ENCODE measurements around the gene HDAC4.

Gene HDAC4

DNA sequence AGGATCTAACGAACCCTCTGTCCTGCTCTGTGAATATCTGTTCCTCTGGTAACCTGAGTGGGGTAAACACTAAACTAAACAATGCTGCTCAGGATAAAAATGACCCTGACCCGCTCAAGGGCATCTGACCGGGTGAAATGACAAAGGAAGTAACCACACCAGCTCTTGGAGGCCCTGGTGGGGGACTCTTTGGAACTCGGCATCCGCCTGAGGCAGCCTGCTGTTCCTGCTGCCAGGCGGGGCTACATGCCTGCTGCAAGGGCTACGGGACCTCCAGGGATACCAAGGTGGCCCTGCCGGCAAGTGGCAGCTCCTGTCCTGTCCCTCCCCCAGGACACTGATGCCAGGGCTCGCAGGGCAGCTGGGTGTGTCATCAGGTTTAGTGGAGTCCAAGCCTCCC lies 273.3 kb downstream of the HDAC4 start:
- H3K4me1 ChIP-seq (ENCODE audit: control insufficient read depth, insufficient read depth, low read length), result no peaks in the 10 kb centered on the region
- no peak overlapping the region for H3K27ac ChIP-seq (ENCODE audit: extremely low read depth, low read depth, low read length)
- CTCF ChIA-PET, result no interaction called here
- H3K9me3 ChIP-seq (ENCODE audit: control insufficient read depth, insufficient read depth, low read depth, low read length), result no peaks in the 10 kb centered on the region
- H3K4me3 ChIP-seq (ENCODE audit: low read depth, low read length), result no peak overlapping the region
- POLR2A ChIA-PET, result no interaction called here
- H3K36me3 ChIP-seq (ENCODE audit: control insufficient read depth in 2 of 2, insufficient read depth in 1 of 2, low read length in 2 of 2), result peaks cover 0 to 31% of the 10 kb centered on the region in 2 experiments; a peak in 1 of 3 replicates
- TF ChIP-seq, protein P1, sequence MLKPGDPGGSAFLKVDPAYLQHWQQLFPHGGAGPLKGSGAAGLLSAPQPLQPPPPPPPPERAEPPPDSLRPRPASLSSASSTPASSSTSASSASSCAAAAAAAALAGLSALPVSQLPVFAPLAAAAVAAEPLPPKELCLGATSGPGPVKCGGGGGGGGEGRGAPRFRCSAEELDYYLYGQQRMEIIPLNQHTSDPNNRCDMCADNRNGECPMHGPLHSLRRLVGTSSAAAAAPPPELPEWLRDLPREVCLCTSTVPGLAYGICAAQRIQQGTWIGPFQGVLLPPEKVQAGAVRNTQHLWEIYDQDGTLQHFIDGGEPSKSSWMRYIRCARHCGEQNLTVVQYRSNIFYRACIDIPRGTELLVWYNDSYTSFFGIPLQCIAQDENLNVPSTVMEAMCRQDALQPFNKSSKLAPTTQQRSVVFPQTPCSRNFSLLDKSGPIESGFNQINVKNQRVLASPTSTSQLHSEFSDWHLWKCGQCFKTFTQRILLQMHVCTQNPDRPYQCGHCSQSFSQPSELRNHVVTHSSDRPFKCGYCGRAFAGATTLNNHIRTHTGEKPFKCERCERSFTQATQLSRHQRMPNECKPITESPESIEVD (tag by site-specific recombination; IDR thresholded peaks at IDR 0.05), result no peak
- no peak for TF ChIP-seq MEIS1 (CRISPR knock-in tag; IDR thresholded peaks at IDR 0.05; ENCODE audit: borderline replicate concordance)
- TF ChIP-seq ZNF311 (tag by site-specific recombination; IDR thresholded peaks at IDR 0.05; ENCODE audit: borderline replicate concordance), result no peak
- TF ChIP-seq ZNF114 (tag by site-specific recombination; IDR thresholded peaks at IDR 0.05), result no peak

DNA sequence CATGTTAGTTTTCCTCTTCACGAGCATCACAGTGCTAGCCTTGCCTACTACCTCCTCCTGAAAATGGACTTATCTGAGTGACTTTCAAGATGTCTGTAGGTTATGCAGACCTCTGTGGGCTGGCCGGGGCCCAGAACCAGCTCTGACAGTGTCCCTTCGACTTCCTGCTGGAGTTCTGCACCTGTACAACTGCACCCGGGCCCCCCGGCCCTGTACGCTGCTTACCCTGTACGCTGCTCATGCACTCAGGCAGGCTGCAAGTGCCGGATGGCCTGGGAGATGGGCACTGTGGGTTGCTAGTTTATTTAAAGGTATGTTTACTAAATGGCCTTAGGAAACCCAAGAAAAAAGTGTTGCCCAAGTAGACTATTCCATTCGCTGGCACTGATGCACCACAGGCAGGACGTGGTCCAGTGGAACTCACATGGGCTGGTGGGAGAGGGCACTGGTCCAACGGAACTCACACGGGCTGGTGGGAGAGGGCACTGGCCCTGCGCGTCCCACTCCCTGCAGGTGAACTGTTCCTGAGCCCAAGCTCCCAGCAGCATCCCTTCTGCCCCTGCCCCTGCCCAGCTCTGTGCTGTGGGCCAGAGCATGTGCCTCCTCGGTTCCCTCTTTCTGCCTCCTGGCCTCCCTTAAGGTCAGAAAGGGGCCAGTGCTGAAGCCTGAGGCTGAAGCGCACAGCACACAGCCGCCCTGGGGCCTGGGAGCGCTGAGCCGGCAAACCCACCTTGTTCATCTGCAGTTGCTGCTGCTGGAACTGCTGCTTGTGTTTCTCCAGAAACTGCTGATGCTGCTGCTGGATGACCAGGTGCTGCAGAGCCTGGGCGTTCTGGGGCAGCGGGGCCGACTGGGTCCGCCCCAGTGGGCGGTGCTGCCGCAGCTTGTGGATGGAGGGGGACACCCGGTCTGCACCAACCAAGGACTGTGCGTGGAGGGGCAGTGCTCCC lies 274.8 kb downstream of the HDAC4 start:
- no peak for TF ChIP-seq ZNF354C (tag by site-specific recombination; IDR thresholded peaks at IDR 0.05; ENCODE audit: borderline replicate concordance, low read depth)
- no peak for TF ChIP-seq ZSCAN30 (tag by site-specific recombination; IDR thresholded peaks at IDR 0.05)
- TF ChIP-seq ZNF132 (tag by site-specific recombination; IDR thresholded peaks at IDR 0.05; ENCODE audit: borderline replicate concordance), result no peak
- no peak for TF ChIP-seq ZNF416 (tag by site-specific recombination; IDR thresholded peaks at IDR 0.05)
- Histone ChIP-seq H3K4me3 (ENCODE audit: low read depth, low read length) (no peak overlapping the region), H3K27ac (ENCODE audit: extremely low read depth, low read depth, low read length) (no peak overlapping the region), H3K36me3 (ENCODE audit: control insufficient read depth in 2 of 2, insufficient read depth in 1 of 2, low read length in 2 of 2) (peaks cover 0 to 28% of the 10 kb centered on the region in 2 experiments; a peak in 1 of 3 replicates), H3K4me1 (ENCODE audit: control insufficient read depth, insufficient read depth, low read length) (no peaks in the 10 kb centered on the region), H3K9me3 (ENCODE audit: control insufficient read depth, insufficient read depth, low read depth, low read length) (no peaks in the 10 kb centered on the region)
- POLR2A ChIA-PET, result no interaction called here
- CTCF ChIA-PET, result no interaction called here

DNA sequence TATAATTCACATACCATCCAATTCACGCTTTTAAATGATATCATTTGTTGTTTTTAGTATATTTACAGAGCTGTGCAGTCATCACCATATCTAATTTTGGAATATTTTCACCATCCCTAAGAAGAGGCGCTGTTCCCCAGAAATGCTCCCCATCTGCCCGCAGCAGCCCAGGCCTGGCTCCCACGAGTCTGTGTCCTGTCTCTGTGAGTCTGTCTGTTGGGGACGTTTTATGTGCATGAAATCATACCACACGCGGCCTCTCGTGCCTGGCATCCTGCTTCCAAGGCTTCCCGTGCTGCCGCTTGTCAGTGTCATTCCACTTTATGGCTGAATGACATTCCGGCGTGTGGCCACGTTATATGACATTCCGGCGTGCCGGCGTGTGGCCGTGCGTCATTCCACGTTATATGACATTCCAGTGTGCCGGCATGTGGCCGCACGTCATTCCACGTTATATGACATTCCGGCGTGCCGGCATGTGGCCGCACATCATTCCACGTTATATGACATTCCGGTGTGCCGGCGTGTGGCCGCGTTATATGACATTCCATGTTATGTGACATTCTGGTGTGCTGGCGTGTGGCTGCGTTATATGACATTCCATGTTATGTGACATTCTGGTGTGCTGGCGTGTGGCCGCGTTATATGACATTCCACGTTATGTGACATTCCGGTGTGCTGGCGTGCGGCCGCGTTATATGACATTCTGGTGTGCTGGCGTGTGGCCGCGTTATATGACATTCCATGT lies 276.5 kb downstream of the HDAC4 start:
- Histone ChIP-seq H3K4me3 (ENCODE audit: low read depth, low read length) (no peak overlapping the region), H3K27ac (ENCODE audit: extremely low read depth, low read depth, low read length) (no peak overlapping the region), H3K9me3 (ENCODE audit: control insufficient read depth, insufficient read depth, low read depth, low read length) (no peaks in the 10 kb centered on the region), H3K36me3 (ENCODE audit: control insufficient read depth in 2 of 2, insufficient read depth in 1 of 2, low read length in 2 of 2) (peaks cover 0 to 25% of the 10 kb centered on the region in 2 experiments; a peak in 1 of 3 replicates), H3K4me1 (ENCODE audit: control insufficient read depth, insufficient read depth, low read length) (no peaks in the 10 kb centered on the region)
- ChIA-PET CTCF (no interaction called here), POLR2A (no interaction called here)
- TF ChIP-seq RBAK (tag by site-specific recombination; IDR thresholded peaks at IDR 0.05), result no peak
- TF ChIP-seq, protein P2, sequence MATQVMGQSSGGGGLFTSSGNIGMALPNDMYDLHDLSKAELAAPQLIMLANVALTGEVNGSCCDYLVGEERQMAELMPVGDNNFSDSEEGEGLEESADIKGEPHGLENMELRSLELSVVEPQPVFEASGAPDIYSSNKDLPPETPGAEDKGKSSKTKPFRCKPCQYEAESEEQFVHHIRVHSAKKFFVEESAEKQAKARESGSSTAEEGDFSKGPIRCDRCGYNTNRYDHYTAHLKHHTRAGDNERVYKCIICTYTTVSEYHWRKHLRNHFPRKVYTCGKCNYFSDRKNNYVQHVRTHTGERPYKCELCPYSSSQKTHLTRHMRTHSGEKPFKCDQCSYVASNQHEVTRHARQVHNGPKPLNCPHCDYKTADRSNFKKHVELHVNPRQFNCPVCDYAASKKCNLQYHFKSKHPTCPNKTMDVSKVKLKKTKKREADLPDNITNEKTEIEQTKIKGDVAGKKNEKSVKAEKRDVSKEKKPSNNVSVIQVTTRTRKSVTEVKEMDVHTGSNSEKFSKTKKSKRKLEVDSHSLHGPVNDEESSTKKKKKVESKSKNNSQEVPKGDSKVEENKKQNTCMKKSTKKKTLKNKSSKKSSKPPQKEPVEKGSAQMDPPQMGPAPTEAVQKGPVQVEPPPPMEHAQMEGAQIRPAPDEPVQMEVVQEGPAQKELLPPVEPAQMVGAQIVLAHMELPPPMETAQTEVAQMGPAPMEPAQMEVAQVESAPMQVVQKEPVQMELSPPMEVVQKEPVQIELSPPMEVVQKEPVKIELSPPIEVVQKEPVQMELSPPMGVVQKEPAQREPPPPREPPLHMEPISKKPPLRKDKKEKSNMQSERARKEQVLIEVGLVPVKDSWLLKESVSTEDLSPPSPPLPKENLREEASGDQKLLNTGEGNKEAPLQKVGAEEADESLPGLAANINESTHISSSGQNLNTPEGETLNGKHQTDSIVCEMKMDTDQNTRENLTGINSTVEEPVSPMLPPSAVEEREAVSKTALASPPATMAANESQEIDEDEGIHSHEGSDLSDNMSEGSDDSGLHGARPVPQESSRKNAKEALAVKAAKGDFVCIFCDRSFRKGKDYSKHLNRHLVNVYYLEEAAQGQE (tag by site-specific recombination; IDR thresholded peaks at IDR 0.05), result no peak
- TF ChIP-seq, protein P3, sequence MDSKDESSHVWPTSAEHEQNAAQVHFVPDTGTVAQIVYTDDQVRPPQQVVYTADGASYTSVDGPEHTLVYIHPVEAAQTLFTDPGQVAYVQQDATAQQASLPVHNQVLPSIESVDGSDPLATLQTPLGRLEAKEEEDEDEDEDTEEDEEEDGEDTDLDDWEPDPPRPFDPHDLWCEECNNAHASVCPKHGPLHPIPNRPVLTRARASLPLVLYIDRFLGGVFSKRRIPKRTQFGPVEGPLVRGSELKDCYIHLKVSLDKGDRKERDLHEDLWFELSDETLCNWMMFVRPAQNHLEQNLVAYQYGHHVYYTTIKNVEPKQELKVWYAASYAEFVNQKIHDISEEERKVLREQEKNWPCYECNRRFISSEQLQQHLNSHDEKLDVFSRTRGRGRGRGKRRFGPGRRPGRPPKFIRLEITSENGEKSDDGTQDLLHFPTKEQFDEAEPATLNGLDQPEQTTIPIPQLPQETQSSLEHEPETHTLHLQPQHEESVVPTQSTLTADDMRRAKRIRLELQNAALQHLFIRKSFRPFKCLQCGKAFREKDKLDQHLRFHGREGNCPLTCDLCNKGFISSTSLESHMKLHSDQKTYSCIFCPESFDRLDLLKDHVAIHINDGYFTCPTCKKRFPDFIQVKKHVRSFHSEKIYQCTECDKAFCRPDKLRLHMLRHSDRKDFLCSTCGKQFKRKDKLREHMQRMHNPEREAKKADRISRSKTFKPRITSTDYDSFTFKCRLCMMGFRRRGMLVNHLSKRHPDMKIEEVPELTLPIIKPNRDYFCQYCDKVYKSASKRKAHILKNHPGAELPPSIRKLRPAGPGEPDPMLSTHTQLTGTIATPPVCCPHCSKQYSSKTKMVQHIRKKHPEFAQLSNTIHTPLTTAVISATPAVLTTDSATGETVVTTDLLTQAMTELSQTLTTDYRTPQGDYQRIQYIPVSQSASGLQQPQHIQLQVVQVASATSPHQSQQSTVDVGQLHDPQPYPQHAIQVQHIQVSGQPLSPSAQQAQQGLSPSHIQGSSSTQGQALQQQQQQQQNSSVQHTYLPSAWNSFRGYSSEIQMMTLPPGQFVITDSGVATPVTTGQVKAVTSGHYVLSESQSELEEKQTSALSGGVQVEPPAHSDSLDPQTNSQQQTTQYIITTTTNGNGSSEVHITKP (tag by site-specific recombination; IDR thresholded peaks at IDR 0.05), result no peak
- TF ChIP-seq, protein P4, sequence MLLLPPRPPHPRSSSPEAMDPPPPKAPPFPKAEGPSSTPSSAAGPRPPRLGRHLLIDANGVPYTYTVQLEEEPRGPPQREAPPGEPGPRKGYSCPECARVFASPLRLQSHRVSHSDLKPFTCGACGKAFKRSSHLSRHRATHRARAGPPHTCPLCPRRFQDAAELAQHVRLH (tag by site-specific recombination; IDR thresholded peaks at IDR 0.05), result no peak
- no peak for TF ChIP-seq ZNF677 (tag by site-specific recombination; IDR thresholded peaks at IDR 0.05)
- no peak for TF ChIP-seq ZNF138 (tag by site-specific recombination; IDR thresholded peaks at IDR 0.05; ENCODE audit: borderline replicate concordance)
- no peak for TF ChIP-seq ZNF248 (tag by site-specific recombination; IDR thresholded peaks at IDR 0.05)
- no peak for TF ChIP-seq ZBTB17 (tag by site-specific recombination; IDR thresholded peaks at IDR 0.05)
- no peak for TF ChIP-seq ZSCAN16 (tag by site-specific recombination; IDR thresholded peaks at IDR 0.05)
- no peak for TF ChIP-seq ZNF202 (tag by site-specific recombination; IDR thresholded peaks at IDR 0.05; ENCODE audit: borderline replicate concordance)
- TF ChIP-seq ZNF560 (tag by site-specific recombination; IDR thresholded peaks at IDR 0.05; ENCODE audit: borderline replicate concordance), result no peak
- TF ChIP-seq ZNF324 (tag by site-specific recombination; IDR thresholded peaks at IDR 0.05), result no peak
